Measurements from ENCODE around the gene CRTC3.
"Not testable (repeated sequence)": the region's sequence is repeated elsewhere in the genome, so short reads cannot be mapped to it uniquely, and the experiment has no call there.

Gene CRTC3

GRCh38 chr15:90643301-90643632, 113.5 kb downstream of the CRTC3 start:
- no peak for DNase-seq (ENCODE audit: insufficient read length, low spot score)
- FAIRE-seq = no peak
- TF ChIP-seq POLR2A (IDR thresholded peaks at IDR 0.05; ENCODE audit: low read depth, low read length) = no peak

GRCh38 chr15:90644526-90644925, 114.8 kb downstream of the CRTC3 start:
- no peak for TF ChIP-seq POLR2A (IDR thresholded peaks at IDR 0.05; ENCODE audit: low read depth, low read length)
- no peak for DNase-seq (ENCODE audit: insufficient read length, low spot score)
- no peak for FAIRE-seq

GRCh38 chr15:90644952-90645725, 115.4 kb downstream of the CRTC3 start:
- DNase-seq (ENCODE audit: insufficient read length, low spot score) (no peak), FAIRE-seq (no peak)
- no peak for TF ChIP-seq POLR2A (IDR thresholded peaks at IDR 0.05; ENCODE audit: low read depth, low read length)

- DNase-seq (ENCODE audit: insufficient read length, low spot score) = no peak
- no peak for FAIRE-seq
- TF ChIP-seq POLR2A (IDR thresholded peaks at IDR 0.05; ENCODE audit: low read depth, low read length) = no peak
Measured at GRCh38 chr15:90645873-90646575, 116.3 kb downstream of the CRTC3 start.

GRCh38 chr15:90646662-90647305, 117.1 kb downstream of the CRTC3 start:
- FAIRE-seq (no peak), DNase-seq (ENCODE audit: insufficient read length, low spot score) (no peak)
- TF ChIP-seq POLR2A (IDR thresholded peaks at IDR 0.05; ENCODE audit: low read depth, low read length) = no peak

- DNase-seq (ENCODE audit: insufficient read length, low spot score) (no peak), FAIRE-seq (no peak)
- TF ChIP-seq POLR2A (IDR thresholded peaks at IDR 0.05; ENCODE audit: low read depth, low read length) = no peak
Measured at GRCh38 chr15:90647326-90647725, 117.6 kb downstream of the CRTC3 start.

- DNase-seq (ENCODE audit: insufficient read length, low spot score) (no peak), FAIRE-seq (no peak)
- TF ChIP-seq POLR2A (IDR thresholded peaks at IDR 0.05; ENCODE audit: low read depth, low read length) = no peak
Measured at GRCh38 chr15:90648137-90649070, 118.7 kb downstream of the CRTC3 start.

- no peak for TF ChIP-seq POLR2A (IDR thresholded peaks at IDR 0.05; ENCODE audit: low read depth, low read length)
- no peak for FAIRE-seq
- DNase-seq (ENCODE audit: insufficient read length, low spot score) = no peak
Measured at GRCh38 chr15:90650117-90650955, 120.6 kb downstream of the CRTC3 start.

- FAIRE-seq (no peak), DNase-seq (ENCODE audit: insufficient read length, low spot score) (no peak)
- TF ChIP-seq POLR2A (IDR thresholded peaks at IDR 0.05; ENCODE audit: low read depth, low read length) = no peak
Measured at GRCh38 chr15:90650956-90651689, 121.4 kb downstream of the CRTC3 start.

- FAIRE-seq = no peak
- DNase-seq (ENCODE audit: insufficient read length, low spot score) = no peak
Measured at GRCh38 chr15:90654233-90655136, 124.8 kb downstream of the CRTC3 start.

GRCh38 chr15:90657520-90658172, 127.9 kb downstream of the CRTC3 start:
- not testable (repeated sequence) for DNase-seq (ENCODE audit: insufficient read length, low spot score); FAIRE-seq

More at GRCh38 chr15:90654233-90655136, 124.8 kb downstream of the CRTC3 start:
- no peak for TF ChIP-seq POLR2A (IDR thresholded peaks at IDR 0.05; ENCODE audit: low read depth, low read length)
